ENCODE results near the gene TPGS1.

Gene TPGS1

DNA sequence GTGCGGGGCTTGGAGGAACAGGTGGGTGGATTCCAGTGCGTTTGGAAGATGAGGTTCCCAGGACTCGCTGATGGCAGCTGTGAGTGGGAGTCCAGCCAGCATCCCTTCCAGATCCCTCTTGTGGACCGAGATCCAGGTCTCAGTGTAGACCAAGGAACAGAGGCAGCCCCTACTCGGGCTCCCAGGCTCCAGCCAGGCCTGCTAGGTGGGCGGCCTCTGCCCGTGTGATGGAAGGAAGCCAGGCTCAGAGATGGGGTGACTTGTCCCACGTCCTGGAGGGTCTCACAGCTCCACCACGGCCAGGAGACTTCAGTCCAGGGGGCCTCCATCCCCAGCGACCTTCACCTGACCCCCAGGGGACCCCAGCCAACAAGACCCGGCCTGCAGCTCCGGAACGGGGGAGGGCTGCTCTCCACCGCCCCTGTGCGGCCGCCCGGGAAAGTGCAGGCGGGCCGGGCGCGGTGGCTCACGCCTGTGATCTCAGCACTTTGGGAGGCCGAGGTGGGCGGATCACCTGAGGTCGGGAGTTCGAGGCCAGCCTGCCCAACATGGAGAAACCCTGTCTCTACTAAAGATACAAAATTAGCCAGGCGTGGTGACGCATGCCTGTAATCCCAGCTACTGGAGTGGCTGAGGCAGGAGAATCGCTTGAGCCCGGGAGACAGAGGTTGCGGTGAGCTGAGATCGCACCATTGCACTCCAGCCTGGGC is 11.7 kb upstream of the TPGS1 start:
- H3K4me2 ChIP-seq = no peak overlapping the region
- H3K27me3 ChIP-seq (ENCODE audit: insufficient read depth, low read depth) = peaks cover 8% of the 10 kb centered on the region; the same call in 1 of the 2 replicates
- H3K79me2 ChIP-seq (ENCODE audit: insufficient read depth, low read depth) = no peaks in the 10 kb centered on the region
- no peak overlapping the region for H3K4me3 ChIP-seq (IDR thresholded peaks at IDR 0.05; ENCODE audit: insufficient read depth, low read depth, low read length)
- TF ChIP-seq, protein P1, sequence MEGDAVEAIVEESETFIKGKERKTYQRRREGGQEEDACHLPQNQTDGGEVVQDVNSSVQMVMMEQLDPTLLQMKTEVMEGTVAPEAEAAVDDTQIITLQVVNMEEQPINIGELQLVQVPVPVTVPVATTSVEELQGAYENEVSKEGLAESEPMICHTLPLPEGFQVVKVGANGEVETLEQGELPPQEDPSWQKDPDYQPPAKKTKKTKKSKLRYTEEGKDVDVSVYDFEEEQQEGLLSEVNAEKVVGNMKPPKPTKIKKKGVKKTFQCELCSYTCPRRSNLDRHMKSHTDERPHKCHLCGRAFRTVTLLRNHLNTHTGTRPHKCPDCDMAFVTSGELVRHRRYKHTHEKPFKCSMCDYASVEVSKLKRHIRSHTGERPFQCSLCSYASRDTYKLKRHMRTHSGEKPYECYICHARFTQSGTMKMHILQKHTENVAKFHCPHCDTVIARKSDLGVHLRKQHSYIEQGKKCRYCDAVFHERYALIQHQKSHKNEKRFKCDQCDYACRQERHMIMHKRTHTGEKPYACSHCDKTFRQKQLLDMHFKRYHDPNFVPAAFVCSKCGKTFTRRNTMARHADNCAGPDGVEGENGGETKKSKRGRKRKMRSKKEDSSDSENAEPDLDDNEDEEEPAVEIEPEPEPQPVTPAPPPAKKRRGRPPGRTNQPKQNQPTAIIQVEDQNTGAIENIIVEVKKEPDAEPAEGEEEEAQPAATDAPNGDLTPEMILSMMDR (conservative IDR thresholded peaks at IDR 0.05; ENCODE audit: low read depth, low read length) = peak; percentile 67
- H3K36me3 ChIP-seq (ENCODE audit: insufficient read depth) = no peaks in the 10 kb centered on the region
- H2AFZ ChIP-seq (ENCODE audit: low read depth) = no peak overlapping the region
- no peak overlapping the region for H3K27ac ChIP-seq
- no peaks in the 10 kb centered on the region for H4K20me1 ChIP-seq (ENCODE audit: insufficient read depth)
- no peaks in the 10 kb centered on the region for H3K4me1 ChIP-seq (ENCODE audit: low read depth, poor library complexity, severe bottlenecking)
- no peak overlapping the region for H3K9ac ChIP-seq

DNA sequence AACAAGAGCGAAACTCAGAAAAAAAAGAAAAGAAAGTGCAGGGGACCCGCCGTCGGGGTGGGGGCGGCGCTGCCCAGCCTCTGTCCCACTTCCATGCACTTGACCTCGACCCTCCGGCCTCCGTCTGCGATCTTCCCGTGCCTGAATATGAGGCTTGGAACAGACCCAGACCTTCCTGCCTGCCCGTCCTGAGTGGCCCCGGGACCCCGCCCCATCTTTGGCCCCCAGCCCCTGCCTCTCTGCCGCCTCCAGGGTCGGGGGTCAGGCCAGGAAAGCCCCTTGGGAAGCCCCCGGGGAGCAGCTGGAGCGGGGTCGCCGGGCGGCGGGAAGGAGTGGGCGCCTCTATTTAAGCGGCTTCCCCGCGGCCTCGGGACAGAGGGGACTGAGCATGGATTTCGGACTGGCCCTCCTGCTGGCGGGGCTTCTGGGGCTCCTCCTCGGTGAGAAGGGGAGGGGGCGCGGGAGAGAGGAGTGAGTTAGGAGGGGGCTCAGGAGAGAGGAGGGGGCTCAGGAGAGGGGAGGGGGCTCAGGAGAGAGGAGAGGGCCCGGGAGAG is 11.1 kb upstream of the TPGS1 start, which contains the start of gene MADCAM1:
MADCAM1 (plus strand) TSS at position 375 of the 554 bp plus-strand sequence; CDS start at position 389, 14 bp downstream.
- Histone ChIP-seq H3K27me3 (ENCODE audit: insufficient read depth, low read depth) (peaks cover 15% of the 10 kb centered on the region; the same call in 1 of the 2 replicates), H3K9ac (no peak within 1 kb of the TSS), H3K4me2 (no peak within 1 kb of the TSS), H2AFZ (ENCODE audit: low read depth) (no peak within 1 kb of the TSS), H4K20me1 (ENCODE audit: insufficient read depth) (no peaks in the 10 kb centered on the region), H3K27ac (no peak within 1 kb of the TSS), H3K79me2 (ENCODE audit: insufficient read depth, low read depth) (no peaks in the 10 kb centered on the region), H3K36me3 (ENCODE audit: insufficient read depth) (no peaks in the 10 kb centered on the region), H3K4me1 (ENCODE audit: low read depth, poor library complexity, severe bottlenecking) (no peaks in the 10 kb centered on the region), H3K4me3 (IDR thresholded peaks at IDR 0.05; ENCODE audit: insufficient read depth, low read depth, low read length) (no peak within 1 kb of the TSS)
- TF ChIP-seq, protein P1 (conservative IDR thresholded peaks at IDR 0.05; ENCODE audit: low read depth, low read length) = no peak

GRCh38 chr19:496986-497385 is 10.3 kb upstream of the TPGS1 start:
- H3K27me3 ChIP-seq (ENCODE audit: insufficient read depth, low read depth) = peaks cover 18% of the 10 kb centered on the region; the same call in 1 of the 2 replicates
- no peak overlapping the region for H3K4me2 ChIP-seq
- no peak overlapping the region for H2AFZ ChIP-seq (ENCODE audit: low read depth)
- no peaks in the 10 kb centered on the region for H3K79me2 ChIP-seq (ENCODE audit: insufficient read depth, low read depth)
- TF ChIP-seq, protein P1 (conservative IDR thresholded peaks at IDR 0.05; ENCODE audit: low read depth, low read length) = no peak
- H3K27ac ChIP-seq = no peak overlapping the region
- H4K20me1 ChIP-seq (ENCODE audit: insufficient read depth) = no peaks in the 10 kb centered on the region
- H3K4me3 ChIP-seq (IDR thresholded peaks at IDR 0.05; ENCODE audit: insufficient read depth, low read depth, low read length) = no peak overlapping the region
- no peak overlapping the region for H3K9ac ChIP-seq
- H3K4me1 ChIP-seq (ENCODE audit: low read depth, poor library complexity, severe bottlenecking) = no peaks in the 10 kb centered on the region
- no peaks in the 10 kb centered on the region for H3K36me3 ChIP-seq (ENCODE audit: insufficient read depth)

DNA sequence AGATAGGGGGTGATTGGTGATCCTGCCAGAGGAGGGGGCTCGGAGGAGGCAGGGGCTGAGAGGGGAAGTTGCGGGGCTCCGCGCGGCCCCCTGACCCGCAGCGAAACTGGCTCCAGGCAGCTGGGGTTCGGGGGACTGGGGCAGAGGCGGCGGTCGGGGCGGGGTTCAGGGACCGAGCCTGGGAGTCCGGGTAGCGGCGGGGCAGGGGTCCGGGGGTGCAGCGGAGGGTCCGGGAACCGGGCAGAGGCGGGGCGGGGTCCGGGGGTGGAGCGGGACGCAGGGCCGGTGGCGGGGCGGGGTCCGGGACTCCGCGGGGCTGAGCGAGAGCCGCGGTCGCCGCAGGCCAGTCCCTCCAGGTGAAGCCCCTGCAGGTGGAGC is 9.8 kb upstream of the TPGS1 start:
- H3K27ac ChIP-seq = no peak overlapping the region
- no peaks in the 10 kb centered on the region for H3K4me1 ChIP-seq (ENCODE audit: low read depth, poor library complexity, severe bottlenecking)
- H3K36me3 ChIP-seq (ENCODE audit: insufficient read depth) = no peaks in the 10 kb centered on the region
- no peak overlapping the region for H3K4me2 ChIP-seq
- no peak overlapping the region for H3K4me3 ChIP-seq (IDR thresholded peaks at IDR 0.05; ENCODE audit: insufficient read depth, low read depth, low read length)
- peaks cover 22% of the 10 kb centered on the region; the same call in 1 of the 2 replicates for H3K27me3 ChIP-seq (ENCODE audit: insufficient read depth, low read depth)
- H3K9ac ChIP-seq = no peak overlapping the region
- TF ChIP-seq, protein P1 (conservative IDR thresholded peaks at IDR 0.05; ENCODE audit: low read depth, low read length) = no peak
- no peaks in the 10 kb centered on the region for H3K79me2 ChIP-seq (ENCODE audit: insufficient read depth, low read depth)
- no peak overlapping the region for H2AFZ ChIP-seq (ENCODE audit: low read depth)
- H4K20me1 ChIP-seq (ENCODE audit: insufficient read depth) = no peaks in the 10 kb centered on the region

All from KMS-11 (cell line).